ENCODE measurements around the gene ZNF521. TPM values are rescaled to one million over a fixed set of nuclear protein-coding genes. Genes with fewer than 3 reads are reported as not detected.

ZNF521 gene
- total and polyA plus RNA-seq, 2 donors (not counting 3 experiments of a cell fraction or from before 2014, with no cell fraction given) = 111 to 168 TPM

DNA sequence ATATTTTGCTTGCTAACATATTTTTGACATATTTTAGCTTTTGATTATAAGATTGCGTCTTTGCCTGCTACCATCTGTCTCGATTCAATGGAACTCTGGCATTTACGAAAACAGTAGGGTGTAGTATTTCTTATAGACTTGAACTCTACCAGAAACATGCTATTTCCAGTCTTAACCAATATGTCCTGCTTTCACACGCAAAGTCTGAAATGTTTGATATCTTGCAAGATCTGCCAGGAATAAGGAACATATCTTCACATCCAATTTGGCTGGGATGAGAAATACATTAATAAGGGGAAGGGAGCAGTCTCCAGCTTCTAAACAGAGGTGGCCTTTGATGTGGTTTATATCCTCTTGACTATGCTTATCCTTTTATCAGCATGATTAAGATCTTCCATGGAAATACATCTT, 299.4 kb downstream of the ZNF521 start:
- ChIA-PET CTCF (no interaction called here), POLR2A (interaction anchor here (0.6 to 0.9 kb wide), 2 partner anchors 9 to 347 kb away, joined by 3 to 5 read pairs; no protein-coding TSS in a partner anchor)
- FAIRE-seq = no peak
- dilution Hi-C loops (cut with MboI; ENCODE audit: extremely low pct_ligation_motif_present, low sequenced_read_pairs) (no loop called here), intact Hi-C loops (cut with micrococcal nuclease) (loop anchor here (10.0 kb wide), 1 partner anchor 448 kb away; no protein-coding TSS in a partner anchor)
- BruUV-seq (replicated peaks) = no TSS peak
- DNase-seq (ENCODE audit: low read depth, low spot score) = no peak
- Histone ChIP-seq H3K4me2 (ENCODE audit: insufficient read depth, low read length) (no peak overlapping the region), H3K9me1 (replicated peaks; ENCODE audit: control insufficient read depth, extremely low read depth, insufficient read depth, low read length) (no peaks in the 10 kb centered on the region), H3K27me3 (ENCODE audit: control insufficient read depth in 2 of 2, insufficient read depth in 2 of 2, low read length in 2 of 2) (no peaks in the 10 kb centered on the region), H3K4me1 (ENCODE audit: control insufficient read depth, extremely low read depth, insufficient read depth, low read length) (peaks cover 17% of the 10 kb centered on the region), H3K27ac (ENCODE audit: insufficient read depth, low read depth, low read length) (no peak overlapping the region), H3K9ac (replicated peaks; ENCODE audit: extremely low read depth, insufficient read depth, low read length) (no peak overlapping the region), H3K9me3 (replicated peaks; ENCODE audit: control insufficient read depth, insufficient read depth, low read length) (no peaks in the 10 kb centered on the region), H3K36me3 (ENCODE audit: control insufficient read depth in 2 of 2, extremely low read depth in 1 of 2, insufficient read depth in 2 of 2, low read length in 2 of 2) (no peaks in the 10 kb centered on the region), H3K79me2 (ENCODE audit: control insufficient read depth, insufficient read depth, low read length) (no peaks in the 10 kb centered on the region), H2AFZ (ENCODE audit: low read depth, low read length) (no peak overlapping the region), H4K20me1 (replicated peaks; ENCODE audit: control insufficient read depth, extremely low read depth, insufficient read depth, low read length) (no peaks in the 10 kb centered on the region), H3K4me3 (replicated peaks in 1 of 3; ENCODE audit: insufficient read depth in 1 of 3, low read depth in 1 of 3, low read length in 3 of 3) (no peak overlapping the region)
- TF ChIP-seq, protein P1, sequence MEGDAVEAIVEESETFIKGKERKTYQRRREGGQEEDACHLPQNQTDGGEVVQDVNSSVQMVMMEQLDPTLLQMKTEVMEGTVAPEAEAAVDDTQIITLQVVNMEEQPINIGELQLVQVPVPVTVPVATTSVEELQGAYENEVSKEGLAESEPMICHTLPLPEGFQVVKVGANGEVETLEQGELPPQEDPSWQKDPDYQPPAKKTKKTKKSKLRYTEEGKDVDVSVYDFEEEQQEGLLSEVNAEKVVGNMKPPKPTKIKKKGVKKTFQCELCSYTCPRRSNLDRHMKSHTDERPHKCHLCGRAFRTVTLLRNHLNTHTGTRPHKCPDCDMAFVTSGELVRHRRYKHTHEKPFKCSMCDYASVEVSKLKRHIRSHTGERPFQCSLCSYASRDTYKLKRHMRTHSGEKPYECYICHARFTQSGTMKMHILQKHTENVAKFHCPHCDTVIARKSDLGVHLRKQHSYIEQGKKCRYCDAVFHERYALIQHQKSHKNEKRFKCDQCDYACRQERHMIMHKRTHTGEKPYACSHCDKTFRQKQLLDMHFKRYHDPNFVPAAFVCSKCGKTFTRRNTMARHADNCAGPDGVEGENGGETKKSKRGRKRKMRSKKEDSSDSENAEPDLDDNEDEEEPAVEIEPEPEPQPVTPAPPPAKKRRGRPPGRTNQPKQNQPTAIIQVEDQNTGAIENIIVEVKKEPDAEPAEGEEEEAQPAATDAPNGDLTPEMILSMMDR (IDR thresholded peaks at IDR 0.05; ENCODE audit: extremely low read depth in 1 of 2, insufficient read depth in 1 of 2, low read depth in 1 of 2, low read length in 2 of 2) = no peak

DNA sequence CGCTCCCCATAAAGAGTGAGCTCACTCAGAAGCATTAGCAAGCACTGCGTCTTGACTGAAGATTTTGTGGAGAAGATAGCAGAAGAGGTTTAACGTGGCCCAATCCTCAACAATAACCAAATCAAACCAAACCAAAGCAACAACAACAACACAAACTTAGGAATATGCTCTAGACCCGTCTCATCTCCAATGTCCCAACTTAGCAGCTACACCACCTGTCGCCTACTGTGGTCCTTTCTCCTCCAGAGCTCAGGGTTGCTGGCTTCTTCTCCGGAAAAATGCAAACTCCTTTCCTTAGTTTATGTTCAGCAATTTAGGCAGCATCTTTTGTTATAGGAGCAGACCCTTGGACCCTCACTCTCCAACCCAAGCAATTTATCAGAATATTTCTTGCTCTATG, 301.4 kb downstream of the ZNF521 start:
- no peak overlapping the region for H3K9ac ChIP-seq (replicated peaks; ENCODE audit: extremely low read depth, insufficient read depth, low read length)
- intact Hi-C loops (cut with micrococcal nuclease) = loop anchor here (10.0 kb wide), 1 partner anchor 446 kb away; no protein-coding TSS in a partner anchor
- TF ChIP-seq FOS (IDR thresholded peaks at IDR 0.05; ENCODE audit: borderline replicate concordance, insufficient read depth, low read length) (no peak), POLR2AphosphoS5 (IDR thresholded peaks at IDR 0.05; ENCODE audit: insufficient read depth, low read depth, low read length) (no peak), GATA2 (IDR thresholded peaks at IDR 0.05; ENCODE audit: insufficient read depth, insufficient read length, low read depth, low read length) (no peak), POLR2A (IDR thresholded peaks at IDR 0.05; ENCODE audit: low read depth, low read length) (no peak), MYC (IDR thresholded peaks at IDR 0.05; ENCODE audit: low read depth, low read length) (no peak), EZH2 (IDR thresholded peaks at IDR 0.05; ENCODE audit: borderline replicate concordance, low read depth, low read length, severe bottlenecking) (no peak)
- TF ChIP-seq, protein P2, sequence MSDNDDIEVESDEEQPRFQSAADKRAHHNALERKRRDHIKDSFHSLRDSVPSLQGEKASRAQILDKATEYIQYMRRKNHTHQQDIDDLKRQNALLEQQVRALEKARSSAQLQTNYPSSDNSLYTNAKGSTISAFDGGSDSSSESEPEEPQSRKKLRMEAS (IDR thresholded peaks at IDR 0.05; ENCODE audit: insufficient read depth, insufficient read length) = no peak
- TF ChIP-seq, protein P1 (IDR thresholded peaks at IDR 0.05; ENCODE audit: extremely low read depth in 1 of 2, insufficient read depth in 1 of 2, low read depth in 1 of 2, low read length in 2 of 2) = no peak
- no peaks in the 10 kb centered on the region for H4K20me1 ChIP-seq (replicated peaks; ENCODE audit: control insufficient read depth, extremely low read depth, insufficient read depth, low read length)
- POLR2A ChIA-PET = no interaction called here
- no peak overlapping the region for H3K4me3 ChIP-seq (replicated peaks in 1 of 3; ENCODE audit: insufficient read depth in 1 of 3, low read depth in 1 of 3, low read length in 3 of 3)
- no peak overlapping the region for H3K27ac ChIP-seq (ENCODE audit: insufficient read depth, low read depth, low read length)
- dilution Hi-C loops (cut with MboI; ENCODE audit: extremely low pct_ligation_motif_present, low sequenced_read_pairs) = no loop called here
- peaks cover 13% of the 10 kb centered on the region for H3K4me1 ChIP-seq (ENCODE audit: control insufficient read depth, extremely low read depth, insufficient read depth, low read length)
- H3K27me3 ChIP-seq (ENCODE audit: control insufficient read depth in 2 of 2, insufficient read depth in 2 of 2, low read length in 2 of 2) = no peaks in the 10 kb centered on the region
- H3K4me2 ChIP-seq (ENCODE audit: insufficient read depth, low read length) = no peak overlapping the region
- no peaks in the 10 kb centered on the region for H3K36me3 ChIP-seq (ENCODE audit: control insufficient read depth in 2 of 2, extremely low read depth in 1 of 2, insufficient read depth in 2 of 2, low read length in 2 of 2)
- no peaks in the 10 kb centered on the region for H3K9me3 ChIP-seq (replicated peaks; ENCODE audit: control insufficient read depth, insufficient read depth, low read length)
- no peak overlapping the region for H2AFZ ChIP-seq (ENCODE audit: low read depth, low read length)
- BruUV-seq (replicated peaks) = no TSS peak
- H3K9me1 ChIP-seq (replicated peaks; ENCODE audit: control insufficient read depth, extremely low read depth, insufficient read depth, low read length) = no peaks in the 10 kb centered on the region
- no peak for DNase-seq (ENCODE audit: low read depth, low spot score)
- CTCF ChIA-PET = interaction anchor here (1.2 kb wide), 1 partner anchor 219 kb away, joined by 3 read pairs; no protein-coding TSS in a partner anchor
- no peaks in the 10 kb centered on the region for H3K79me2 ChIP-seq (ENCODE audit: control insufficient read depth, insufficient read depth, low read length)
- FAIRE-seq = no peak

All from endothelial cell of umbilical vein (primary cell).